HepG2 (cell line): ENCODE data around the gene ADAMTS13. TPM values are rescaled to one million over a fixed set of nuclear protein-coding genes. Genes with fewer than 3 reads are reported as not detected.

ENCODE experiments used
- EEA1 ChIP-seq: sonication (generic); formaldehyde crosslinking; IDR thresholded peaks from 2 replicates; pipeline ENCODE4 v1.5.1; 2020; ENCODE audit warnings: mild to moderate bottlenecking, missing genetic modification reagents, borderline replicate concordance
- ETV6 ChIP-seq: sonication (generic); formaldehyde crosslinking; conservative IDR thresholded peaks from 2 replicates; pipeline ENCODE4 v1.4.0; 2020; ENCODE audit warnings: missing genetic modification reagents
- FOXJ3 ChIP-seq: sonication (generic); formaldehyde crosslinking; IDR thresholded peaks from 2 replicates; pipeline ENCODE4 v1.4.0; 2020; ENCODE audit warnings: missing genetic modification reagents, mild to moderate bottlenecking, borderline replicate concordance
- PHF8 ChIP-seq: sonication (generic); formaldehyde crosslinking; IDR thresholded peaks from 2 replicates; pipeline ENCODE4 v1.5.0; 2020; ENCODE audit warnings: missing genetic modification reagents
- POLR2G ChIP-seq: fragments of 200-400 bp; formaldehyde crosslinking; IDR thresholded peaks from 2 replicates; pipeline ENCODE4 v1.6.1; 2018; ENCODE audit warnings: mild to moderate bottlenecking, low read depth, low read length, moderate library complexity
- RARA ChIP-seq: IDR thresholded peaks from 2 replicates; pipeline ENCODE4 v1.6.1; 2016; ENCODE audit warnings: missing genetic modification reagents, missing compliant biosample characterization
- RFX1 ChIP-seq: fragments of 450-650 bp; IDR thresholded peaks from 2 replicates; pipeline ENCODE4 v1.6.1; 2017
- SAP130 ChIP-seq: IDR thresholded peaks from 2 replicates; pipeline ENCODE4 v1.6.1; 2016; ENCODE audit warnings: low read depth
- SKI ChIP-seq: fragments of 450-650 bp; IDR thresholded peaks from one replicate; pipeline ENCODE4 v1.6.1; 2018; ENCODE audit warnings: mild to moderate bottlenecking; ENCODE audit not compliant: partially characterized antibody
- SRSF1 ChIP-seq: fragments of 200-400 bp; formaldehyde crosslinking; optimal IDR thresholded peaks from 2 replicates; pipeline ENCODE3; 2017; ENCODE audit warnings: mild to moderate bottlenecking, low read depth, low read length, moderate library complexity
- ZNF431 ChIP-seq: sonication (generic); formaldehyde crosslinking; IDR thresholded peaks from 2 replicates; pipeline ENCODE4 v1.9.0; 2022; ENCODE audit warnings: missing genetic modification reagents, low read depth, mild to moderate bottlenecking, borderline replicate concordance
- ZNF468 ChIP-seq: sonication (generic); formaldehyde crosslinking; IDR thresholded peaks from 2 replicates; pipeline ENCODE4 v1.8.0; 2022; ENCODE audit warnings: mild to moderate bottlenecking, moderate library complexity, missing genetic modification reagents
- ZNF652 ChIP-seq: IDR thresholded peaks from 2 replicates; pipeline ENCODE4 v1.6.1; 2016; ENCODE audit warnings: low read depth, borderline replicate concordance
- ZNF841 ChIP-seq: sonication (generic); formaldehyde crosslinking; IDR thresholded peaks from 2 replicates; pipeline ENCODE4 v1.8.1; 2023; ENCODE audit warnings: missing genetic modification reagents, borderline replicate concordance
- polyA plus RNA-seq, 8 experiments: library from polyadenylated mRNA; depleted of rRNA in 3 of 8; stranded (reverse) in 7 of 8; unstranded in 1 of 8; fragments of >200 nt; fragmentation: Illumina TruSeq in 4 of 8; extraction: Trizol in 4 of 8; gene quantifications; 2 replicates each; pipeline versions ENCODE4 v1.2.1 to v1.2.3, GENCODE V29; 2011 to 2016; ENCODE audit warnings: low read depth in 4 of 8, missing spikeins in 1 of 8, mixed read lengths in 1 of 8; ENCODE audit not compliant: insufficient read depth in 1 of 8
- total RNA-seq, 5 experiments: library from RNA; depleted of rRNA; stranded (reverse); fragments of >200 nt; fragmentation: Illumina TruSeq; extraction: Trizol; gene quantifications; 2 replicates each; pipeline ENCODE4 v1.2.3, GENCODE V29; 2016; ENCODE audit warnings: low read depth in 1 of 5
- TF ChIP-seq, protein P1 (sequence below): sonication (generic); formaldehyde crosslinking; IDR thresholded peaks from 2 replicates; pipeline ENCODE4 v1.8.1; 2023; ENCODE audit warnings: mild to moderate bottlenecking, missing genetic modification reagents
- TF ChIP-seq, protein P2 (sequence below): sonication (generic); formaldehyde crosslinking; IDR thresholded peaks from 2 replicates; pipeline ENCODE4 v1.4.0; 2020; ENCODE audit warnings: missing genetic modification reagents, borderline replicate concordance
- TF ChIP-seq, protein P3 (sequence below): sonication (generic); formaldehyde crosslinking; IDR thresholded peaks from 2 replicates; pipeline ENCODE4 v1.5.0; 2020; ENCODE audit warnings: missing genetic modification reagents
- TF ChIP-seq, protein P4 (sequence below): sonication (generic); IDR thresholded peaks from 2 replicates; pipeline ENCODE4 v1.6.1; 2016; ENCODE audit warnings: low read depth, borderline replicate concordance
- TF ChIP-seq, protein P5 (sequence below): sonication (generic); formaldehyde crosslinking; IDR thresholded peaks from 2 replicates; pipeline ENCODE4 v1.8.1; 2022; ENCODE audit warnings: mild to moderate bottlenecking, missing genetic modification reagents
- TF ChIP-seq, protein P6 (sequence below): sonication (generic); formaldehyde crosslinking; IDR thresholded peaks from 2 replicates; pipeline ENCODE4 v1.4.0; 2020; ENCODE audit warnings: missing genetic modification reagents, borderline replicate concordance

Gene ADAMTS13
- total and polyA plus RNA-seq, 2 of the 13 experiments (the other 11 are each of a cell fraction or from before 2014, with no cell fraction given): 0.91 to 4.5 TPM

DNA sequence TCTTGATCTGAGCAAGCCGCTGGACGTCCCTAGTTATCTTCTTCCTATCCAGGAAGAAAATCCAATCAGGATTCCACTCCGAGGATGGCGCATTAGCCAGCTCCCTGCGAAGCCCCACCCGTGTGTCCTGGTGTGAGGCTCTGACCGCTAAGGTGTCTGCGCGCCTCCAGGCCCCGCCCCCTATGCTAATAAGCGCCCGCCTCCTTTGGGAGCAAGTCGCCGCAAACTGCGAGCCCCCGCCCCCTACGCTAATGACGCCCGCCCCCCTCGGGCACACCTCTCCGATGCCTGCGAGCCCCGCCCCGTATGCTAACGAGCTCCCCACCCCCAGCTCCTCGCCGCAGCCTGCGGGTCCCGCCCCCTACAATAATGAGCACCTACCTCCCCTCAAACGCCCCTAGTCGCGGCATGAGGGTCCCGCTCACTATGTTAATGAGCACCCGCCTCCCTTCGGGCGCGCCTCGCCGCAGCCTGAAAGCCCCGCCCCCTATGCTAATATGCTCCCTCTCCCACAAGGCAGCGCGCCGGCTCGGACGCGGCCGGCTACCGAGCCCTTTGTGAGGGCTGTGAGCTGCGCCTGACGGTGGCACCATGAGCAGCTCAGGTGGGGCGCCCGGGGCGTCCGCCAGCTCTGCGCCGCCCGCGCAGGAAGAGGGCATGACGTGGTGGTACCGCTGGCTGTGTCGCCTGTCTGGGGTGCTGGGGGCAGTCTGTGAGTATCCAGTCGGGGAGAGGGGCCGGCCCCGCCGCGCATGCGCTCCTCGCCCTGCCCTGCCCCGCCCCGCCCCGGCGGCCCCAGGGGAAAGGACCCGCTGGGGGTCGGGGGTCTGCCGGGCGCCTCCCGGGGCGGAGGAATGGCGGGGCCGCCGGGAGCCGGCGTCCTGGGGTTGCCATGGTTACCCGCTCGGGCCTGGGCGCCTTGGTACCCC lies 37.6 kb downstream of the ADAMTS13 start, which contains the start of gene CACFD1 (continued):
- TF ChIP-seq ZNF431 (no peak), ETV6 (CRISPR knock-in tag) (no peak), SKI (peak; percentile 56), ZNF652 (no peak), RFX1 (peak; percentile 75), SAP130 (CRISPR knock-in tag) (peak; percentile 60; the same call in 1 of the 2 replicates), SRSF1 (peak; percentile 58), EEA1 (0 out of 2 replicates have a peak, but pooled peaks have one; percentile 53), ZNF841 (CRISPR knock-in tag) (no peak), PHF8 (peak; percentile 64), POLR2G (peak; percentile 76), RARA (CRISPR knock-in tag) (peak; percentile 13; the same call in 1 of the 2 replicates), ZNF468 (CRISPR knock-in tag) (peak; percentile 44; the same call in 1 of the 2 replicates), FOXJ3 (0 out of 2 replicates have a peak, but pooled peaks have one; percentile 2)
- TF ChIP-seq, protein P1, sequence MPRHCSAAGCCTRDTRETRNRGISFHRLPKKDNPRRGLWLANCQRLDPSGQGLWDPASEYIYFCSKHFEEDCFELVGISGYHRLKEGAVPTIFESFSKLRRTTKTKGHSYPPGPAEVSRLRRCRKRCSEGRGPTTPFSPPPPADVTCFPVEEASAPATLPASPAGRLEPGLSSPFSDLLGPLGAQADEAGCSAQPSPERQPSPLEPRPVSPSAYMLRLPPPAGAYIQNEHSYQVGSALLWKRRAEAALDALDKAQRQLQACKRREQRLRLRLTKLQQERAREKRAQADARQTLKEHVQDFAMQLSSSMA (CRISPR knock-in tag): no peak
- TF ChIP-seq, protein P2, sequence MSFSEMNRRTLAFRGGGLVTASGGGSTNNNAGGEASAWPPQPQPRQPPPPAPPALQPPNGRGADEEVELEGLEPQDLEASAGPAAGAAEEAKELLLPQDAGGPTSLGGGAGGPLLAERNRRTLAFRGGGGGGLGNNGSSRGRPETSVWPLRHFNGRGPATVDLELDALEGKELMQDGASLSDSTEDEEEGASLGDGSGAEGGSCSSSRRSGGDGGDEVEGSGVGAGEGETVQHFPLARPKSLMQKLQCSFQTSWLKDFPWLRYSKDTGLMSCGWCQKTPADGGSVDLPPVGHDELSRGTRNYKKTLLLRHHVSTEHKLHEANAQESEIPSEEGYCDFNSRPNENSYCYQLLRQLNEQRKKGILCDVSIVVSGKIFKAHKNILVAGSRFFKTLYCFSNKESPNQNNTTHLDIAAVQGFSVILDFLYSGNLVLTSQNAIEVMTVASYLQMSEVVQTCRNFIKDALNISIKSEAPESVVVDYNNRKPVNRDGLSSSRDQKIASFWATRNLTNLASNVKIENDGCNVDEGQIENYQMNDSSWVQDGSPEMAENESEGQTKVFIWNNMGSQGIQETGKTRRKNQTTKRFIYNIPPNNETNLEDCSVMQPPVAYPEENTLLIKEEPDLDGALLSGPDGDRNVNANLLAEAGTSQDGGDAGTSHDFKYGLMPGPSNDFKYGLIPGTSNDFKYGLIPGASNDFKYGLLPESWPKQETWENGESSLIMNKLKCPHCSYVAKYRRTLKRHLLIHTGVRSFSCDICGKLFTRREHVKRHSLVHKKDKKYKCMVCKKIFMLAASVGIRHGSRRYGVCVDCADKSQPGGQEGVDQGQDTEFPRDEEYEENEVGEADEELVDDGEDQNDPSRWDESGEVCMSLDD (CRISPR knock-in tag): peak; percentile 57; the same call in 1 of the 2 replicates
- TF ChIP-seq, protein P3, sequence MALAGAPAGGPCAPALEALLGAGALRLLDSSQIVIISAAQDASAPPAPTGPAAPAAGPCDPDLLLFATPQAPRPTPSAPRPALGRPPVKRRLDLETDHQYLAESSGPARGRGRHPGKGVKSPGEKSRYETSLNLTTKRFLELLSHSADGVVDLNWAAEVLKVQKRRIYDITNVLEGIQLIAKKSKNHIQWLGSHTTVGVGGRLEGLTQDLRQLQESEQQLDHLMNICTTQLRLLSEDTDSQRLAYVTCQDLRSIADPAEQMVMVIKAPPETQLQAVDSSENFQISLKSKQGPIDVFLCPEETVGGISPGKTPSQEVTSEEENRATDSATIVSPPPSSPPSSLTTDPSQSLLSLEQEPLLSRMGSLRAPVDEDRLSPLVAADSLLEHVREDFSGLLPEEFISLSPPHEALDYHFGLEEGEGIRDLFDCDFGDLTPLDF (CRISPR knock-in tag): peak; percentile 24; the same call in 1 of the 2 replicates
- TF ChIP-seq, protein P4, sequence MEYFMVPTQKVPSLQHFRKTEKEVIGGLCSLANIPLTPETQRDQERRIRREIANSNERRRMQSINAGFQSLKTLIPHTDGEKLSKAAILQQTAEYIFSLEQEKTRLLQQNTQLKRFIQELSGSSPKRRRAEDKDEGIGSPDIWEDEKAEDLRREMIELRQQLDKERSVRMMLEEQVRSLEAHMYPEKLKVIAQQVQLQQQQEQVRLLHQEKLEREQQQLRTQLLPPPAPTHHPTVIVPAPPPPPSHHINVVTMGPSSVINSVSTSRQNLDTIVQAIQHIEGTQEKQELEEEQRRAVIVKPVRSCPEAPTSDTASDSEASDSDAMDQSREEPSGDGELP: peak; percentile 23; the same call in 1 of the 2 replicates
- TF ChIP-seq, protein P5, sequence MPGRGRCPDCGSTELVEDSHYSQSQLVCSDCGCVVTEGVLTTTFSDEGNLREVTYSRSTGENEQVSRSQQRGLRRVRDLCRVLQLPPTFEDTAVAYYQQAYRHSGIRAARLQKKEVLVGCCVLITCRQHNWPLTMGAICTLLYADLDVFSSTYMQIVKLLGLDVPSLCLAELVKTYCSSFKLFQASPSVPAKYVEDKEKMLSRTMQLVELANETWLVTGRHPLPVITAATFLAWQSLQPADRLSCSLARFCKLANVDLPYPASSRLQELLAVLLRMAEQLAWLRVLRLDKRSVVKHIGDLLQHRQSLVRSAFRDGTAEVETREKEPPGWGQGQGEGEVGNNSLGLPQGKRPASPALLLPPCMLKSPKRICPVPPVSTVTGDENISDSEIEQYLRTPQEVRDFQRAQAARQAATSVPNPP (CRISPR knock-in tag): no peak
- TF ChIP-seq, protein P6, sequence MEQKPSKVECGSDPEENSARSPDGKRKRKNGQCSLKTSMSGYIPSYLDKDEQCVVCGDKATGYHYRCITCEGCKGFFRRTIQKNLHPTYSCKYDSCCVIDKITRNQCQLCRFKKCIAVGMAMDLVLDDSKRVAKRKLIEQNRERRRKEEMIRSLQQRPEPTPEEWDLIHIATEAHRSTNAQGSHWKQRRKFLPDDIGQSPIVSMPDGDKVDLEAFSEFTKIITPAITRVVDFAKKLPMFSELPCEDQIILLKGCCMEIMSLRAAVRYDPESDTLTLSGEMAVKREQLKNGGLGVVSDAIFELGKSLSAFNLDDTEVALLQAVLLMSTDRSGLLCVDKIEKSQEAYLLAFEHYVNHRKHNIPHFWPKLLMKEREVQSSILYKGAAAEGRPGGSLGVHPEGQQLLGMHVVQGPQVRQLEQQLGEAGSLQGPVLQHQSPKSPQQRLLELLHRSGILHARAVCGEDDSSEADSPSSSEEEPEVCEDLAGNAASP (CRISPR knock-in tag): peak; percentile 52; the same call in 1 of the 2 replicates
